H9 (cell line): ENCODE results near the gene DHX30. TPM values are rescaled to one million over a fixed set of nuclear protein-coding genes. Genes with fewer than 3 reads are reported as not detected.

Experiments used
- DNase-seq: peaks from one replicate; pipeline ENCODE4 v3.0.0-alpha.2; 2017
- H2AFZ ChIP-seq: one replicate; pipeline ENCODE4 v1.6.1; 2013; ENCODE audit warnings: mild to moderate bottlenecking, low read length, control low read depth, moderate library complexity
- H2AK5ac ChIP-seq: 2 replicates; pipeline ENCODE4 v1.6.1; 2013; ENCODE audit warnings: low read length, control low read depth, mixed read lengths; ENCODE audit not compliant: insufficient read length
- H2BK120ac ChIP-seq: one replicate; pipeline ENCODE4 v1.6.1; 2013; ENCODE audit warnings: low read depth, mild to moderate bottlenecking, low read length, control low read depth, inconsistent platforms; ENCODE audit not compliant: poor library complexity, severe bottlenecking
- H2BK12ac ChIP-seq: 2 replicates; pipeline ENCODE4 v1.6.1; 2013; ENCODE audit warnings: low read length, control low read depth, mixed read lengths, low read depth; ENCODE audit not compliant: insufficient read length
- H2BK15ac ChIP-seq: 2 replicates; pipeline ENCODE4 v1.6.1; 2013; ENCODE audit warnings: low read depth, low read length, control low read depth
- H2BK20ac ChIP-seq: one replicate; pipeline ENCODE4 v1.6.1; 2013; ENCODE audit warnings: low read depth, mild to moderate bottlenecking, low read length, control low read depth, inconsistent platforms; ENCODE audit not compliant: poor library complexity, severe bottlenecking
- H2BK5ac ChIP-seq: 2 replicates; pipeline ENCODE4 v1.6.1; 2013; ENCODE audit warnings: low read length, control low read depth, mixed read lengths; ENCODE audit not compliant: insufficient read length
- H3K14ac ChIP-seq: 2 replicates; pipeline ENCODE4 v1.6.1; 2013; ENCODE audit warnings: low read length, control low read depth; ENCODE audit not compliant: insufficient read depth
- H3K18ac ChIP-seq: 2 replicates; pipeline ENCODE4 v1.6.1; 2013; ENCODE audit warnings: low read depth, mild to moderate bottlenecking, mixed read lengths, low read length, control low read depth; ENCODE audit not compliant: insufficient read length
- H3K23ac ChIP-seq: 2 replicates; pipeline ENCODE4 v1.6.1; 2013; ENCODE audit warnings: low read length, control low read depth, mixed read lengths, low read depth; ENCODE audit not compliant: insufficient read length
- H3K23me2 ChIP-seq: 2 replicates; pipeline ENCODE4 v1.6.1; 2013; ENCODE audit warnings: low read depth, mild to moderate bottlenecking, mixed read lengths, low read length, control low read depth; ENCODE audit not compliant: insufficient read length, poor library complexity, severe bottlenecking
- H3K27ac ChIP-seq: 2 replicates; pipeline ENCODE4 v1.5.1; 2013; ENCODE audit warnings: low read length, control low read depth, mixed read lengths, low read depth; ENCODE audit not compliant: insufficient read length
- H3K27me3 ChIP-seq: 2 replicates; pipeline ENCODE4 v1.6.1; 2013; ENCODE audit warnings: low read length, control low read depth, inconsistent platforms; ENCODE audit not compliant: insufficient read depth
- H3K4ac ChIP-seq: 2 replicates; pipeline ENCODE4 v1.6.1; 2013; ENCODE audit warnings: low read depth, mild to moderate bottlenecking, control low read depth, inconsistent platforms, low read length, moderate library complexity
- H3K4me1 ChIP-seq: 2 replicates; pipeline ENCODE4 v1.6.1; 2013; ENCODE audit warnings: low read length, control low read depth, inconsistent platforms; ENCODE audit not compliant: insufficient read depth
- H3K4me2 ChIP-seq: 2 replicates; pipeline ENCODE4 v1.6.1; 2013; ENCODE audit warnings: low read length, control low read depth, mixed read lengths; ENCODE audit not compliant: insufficient read length, insufficient read depth
- H3K56ac ChIP-seq: 2 replicates; pipeline ENCODE4 v1.6.1; 2013; ENCODE audit warnings: low read depth, mild to moderate bottlenecking, mixed read lengths, low read length, control low read depth; ENCODE audit not compliant: insufficient read length
- H3K79me1 ChIP-seq: 2 replicates; pipeline ENCODE4 v1.6.1; 2013; ENCODE audit warnings: low read depth, mild to moderate bottlenecking, moderate library complexity, low read length, control low read depth, inconsistent platforms; ENCODE audit not compliant: insufficient read depth, poor library complexity, severe bottlenecking
- H3K79me2 ChIP-seq: 2 replicates; pipeline ENCODE4 v1.6.1; 2013; ENCODE audit warnings: low read length, control low read depth, inconsistent platforms; ENCODE audit not compliant: insufficient read depth
- H3K9ac ChIP-seq: 2 replicates; pipeline ENCODE4 v1.6.1; 2013; ENCODE audit warnings: low read length, control low read depth, mixed read lengths; ENCODE audit not compliant: insufficient read length; ENCODE audit errors: extremely low read depth
- H3K9me3 ChIP-seq: one replicate; pipeline ENCODE4 v1.6.1; 2013; ENCODE audit warnings: low read depth, low read length, inconsistent platforms; ENCODE audit not compliant: control insufficient read depth
- H3T11ph ChIP-seq: one replicate; pipeline ENCODE4 v1.6.1; 2013; ENCODE audit warnings: mild to moderate bottlenecking, low read length, control low read depth, inconsistent platforms
- H4K20me1 ChIP-seq: one replicate; pipeline ENCODE4 v1.6.1; 2013; ENCODE audit not compliant: control insufficient read depth, insufficient read length, insufficient read depth
- H4K5ac ChIP-seq: 2 replicates; pipeline ENCODE4 v1.6.1; 2013; ENCODE audit warnings: low read depth, mild to moderate bottlenecking, mixed read lengths, low read length, control low read depth; ENCODE audit not compliant: insufficient read length
- H4K8ac ChIP-seq: replicated peaks from 2 replicates; pipeline ENCODE4 v1.6.1; 2013; ENCODE audit warnings: low read length, control low read depth, mixed read lengths, low read depth; ENCODE audit not compliant: insufficient read length
- H4K91ac ChIP-seq: 2 replicates; pipeline ENCODE4 v1.6.1; 2013; ENCODE audit warnings: low read depth, mild to moderate bottlenecking, moderate library complexity, mixed read lengths, low read length, control low read depth; ENCODE audit not compliant: insufficient read length
- H3K27ac Mint-ChIP-seq, 3 experiments: 2 replicates in 2 of 3; 3 replicates in 1 of 3; pipeline ENCODE4 v1.8.0; 2020 to 2021; ENCODE audit warnings: mixed read lengths in 3 of 3, mild to moderate bottlenecking in 1 of 3, moderate library complexity in 1 of 3
- H3K27me3 Mint-ChIP-seq: 2 replicates; pipeline ENCODE4 v1.8.0; 2021; ENCODE audit warnings: low read depth, mild to moderate bottlenecking, moderate library complexity, mixed read lengths
- H3K36me3 Mint-ChIP-seq, 3 experiments: 2 replicates in 2 of 3; 3 replicates in 1 of 3; pipeline ENCODE4 v1.8.0; 2020 to 2021; ENCODE audit warnings: low read depth in 3 of 3, mixed read lengths in 3 of 3; ENCODE audit not compliant: insufficient read depth in 1 of 3
- H3K4me1 Mint-ChIP-seq, 2 experiments: 2 replicates each; pipeline ENCODE4 v1.8.0; 2020; ENCODE audit warnings: mixed read lengths in 2 of 2
- H3K4me3 Mint-ChIP-seq, 2 experiments: 2 replicates in 1 of 2; 3 replicates in 1 of 2; pipeline ENCODE4 v1.8.0; 2020 to 2021; ENCODE audit warnings: mild to moderate bottlenecking in 2 of 2, mixed read lengths in 2 of 2, moderate library complexity in 1 of 2
- H3K9me3 Mint-ChIP-seq, 2 experiments: 2 replicates in 1 of 2; 3 replicates in 1 of 2; pipeline ENCODE4 v1.8.0; 2020; ENCODE audit warnings: mild to moderate bottlenecking in 2 of 2, mixed read lengths in 2 of 2, moderate library complexity in 1 of 2
- CTCF ChIP-seq: fragments of 200-600 bp; sonication (generic); conservative IDR thresholded peaks from 3 replicates; pipeline ENCODE4 v1.8.0; 2021; ENCODE audit warnings: antibody characterized with exemption, mild to moderate bottlenecking
- WGBS: extraction: QIAGEN DNeasy Blood & Tissue Kit; methylation state at CpG from one replicate; pipeline ENCODE4 v1.1.7; 2013; ENCODE audit warnings: missing lambda C conversion rate, low lambda C conversion rate, mixed read lengths; ENCODE audit not compliant: insufficient read length; ENCODE audit errors: extremely low coverage; 5-methylcytosine and 5-hydroxymethylcytosine counted together
- total RNA-seq: library from RNA; stranded (reverse); gene quantifications from 2 replicates; pipeline ENCODE4 v1.2.1, GENCODE V29; 2021

DHX30 gene
- total RNA-seq, 1 experiment from 2014 or later: 107 TPM

- H3K4me2 ChIP-seq: no peak overlapping the region
- H2BK20ac ChIP-seq: no peak overlapping the region
- H3K27me3 ChIP-seq: no peaks in the 10 kb centered on the region
- no peak overlapping the region for H4K91ac ChIP-seq
- WGBS: no CpG with 5 or more reads among the region's 3 CpGs
- Mint-ChIP-seq H3K4me1 (peaks cover 0 to 5% of the 10 kb centered on the region in 2 experiments; a peak in 1 of 4 replicates), H3K9me3 (no peaks in the 10 kb centered on the region), H3K27ac (peak overlapping the region in 2 of 3 experiments; percentile 27 to 76; a peak in 4 of 7 replicates), H3K36me3 (peaks cover 24 to 63% (median 57%) of the 10 kb centered on the region in 3 experiments; a peak in 6 of 7 replicates), H3K4me3 (no peak overlapping the region), H3K27me3 (no peaks in the 10 kb centered on the region)
- H3K18ac ChIP-seq: no peak overlapping the region
- no peak overlapping the region for H2AK5ac ChIP-seq
- no peak overlapping the region for H4K5ac ChIP-seq
- no peaks in the 10 kb centered on the region for H3K23me2 ChIP-seq
- no peak overlapping the region for H2BK15ac ChIP-seq
- DNase-seq: no peak
- no peak overlapping the region for H3K23ac ChIP-seq
- no peak overlapping the region for H2BK5ac ChIP-seq
- H3K79me1 ChIP-seq: no peaks in the 10 kb centered on the region
- no peaks in the 10 kb centered on the region for H3K4me1 ChIP-seq
- no peak overlapping the region for H2BK120ac ChIP-seq
- no peak overlapping the region for H3K14ac ChIP-seq
- no peaks in the 10 kb centered on the region for H3K9me3 ChIP-seq
- TF ChIP-seq CTCF: peak; percentile 24; the same call in 1 of the 3 replicates
- no peak overlapping the region for H3K4ac ChIP-seq
- H3T11ph ChIP-seq: no peak overlapping the region
- H3K9ac ChIP-seq: no peak overlapping the region
- no peak overlapping the region for H4K8ac ChIP-seq
- H3K27ac ChIP-seq: no peak overlapping the region
- no peak overlapping the region for H3K56ac ChIP-seq
- H3K79me2 ChIP-seq: no peaks in the 10 kb centered on the region
- H2AFZ ChIP-seq: no peak overlapping the region
- no peak overlapping the region for H2BK12ac ChIP-seq
- H4K20me1 ChIP-seq: no peaks in the 10 kb centered on the region
These were observed 62.3 kb downstream of the DHX30 start for GRCh38 chr3:47865192-47865591.
